Measurements from ENCODE around the gene ARMC9. TPM values are rescaled to one million over a fixed set of nuclear protein-coding genes. Genes with fewer than 3 reads are reported as not detected.

Gene ARMC9
- total and polyA plus RNA-seq, 2 of the 13 experiments (the other 11 are each of a cell fraction or from before 2014, with no cell fraction given), result 9.1 to 12.8 TPM

GRCh38 chr2:231371430-231372054, 173.1 kb downstream of the ARMC9 start:
- H4K20me1 ChIP-seq (ENCODE audit: insufficient read depth, low read length), result no peaks in the 10 kb centered on the region
- H3K79me2 ChIP-seq (ENCODE audit: insufficient read depth, low read length), result no peaks in the 10 kb centered on the region
- H3K27me3 ChIP-seq (ENCODE audit: control insufficient read depth in 1 of 2, insufficient read depth in 2 of 2, low read length in 2 of 2), result no peaks in the 10 kb centered on the region
- TF ChIP-seq HNRNPL (IDR thresholded peaks at IDR 0.05; ENCODE audit: low read depth, low read length), result no peak
- no peak for TF ChIP-seq ZNF296 (CRISPR knock-in tag; conservative IDR thresholded peaks at IDR 0.05)
- ChIA-PET CTCF (ENCODE audit: low intra/inter-chr PET ratio, low total read pairs) (no interaction called here), POLR2A (no interaction called here)
- H3K27ac ChIP-seq (ENCODE audit: extremely low read length, insufficient read depth, low read length), result no peak overlapping the region
- in situ Hi-C loops (cut with HindIII; ENCODE audit: extremely low pct_ligation_motif_present, low pct_unique_long_range_greater_than_20kb), result no loop called here
- ATAC-seq (peak; percentile 11; the same call in 2 of the 3 replicates), DNase-seq (ENCODE audit: low spot score) (no peak), FAIRE-seq (no peak)
- no peak overlapping the region for H3K4me3 ChIP-seq (replicated peaks in 1 of 3; ENCODE audit: insufficient read depth in 1 of 3, low read depth in 2 of 3, low read length in 3 of 3)
- no peaks in the 10 kb centered on the region for H3K36me3 ChIP-seq (replicated peaks in 1 of 2; ENCODE audit: control insufficient read depth in 1 of 2, insufficient read depth in 2 of 2, low read length in 2 of 2)
- 92% methylated on average over 10 of the region's 13 CpGs for WGBS (ENCODE audit: low lambda C conversion rate)
- H3K9ac ChIP-seq (ENCODE audit: insufficient read depth, low read depth, low read length), result no peak overlapping the region
- no peaks in the 10 kb centered on the region for H3K4me1 ChIP-seq (ENCODE audit: insufficient read depth, low read length)
- no peaks in the 10 kb centered on the region for H3K9me3 ChIP-seq (ENCODE audit: low read length)
- intact Hi-C loops (cut with micrococcal nuclease; ENCODE audit: unreplicated experiment), result no loop called here
- no TSS peak for BruUV-seq (replicated peaks)
- H2AFZ ChIP-seq (ENCODE audit: low read length), result no peak overlapping the region
- no peak overlapping the region for H3K4me2 ChIP-seq (ENCODE audit: low read depth, low read length)

DNA sequence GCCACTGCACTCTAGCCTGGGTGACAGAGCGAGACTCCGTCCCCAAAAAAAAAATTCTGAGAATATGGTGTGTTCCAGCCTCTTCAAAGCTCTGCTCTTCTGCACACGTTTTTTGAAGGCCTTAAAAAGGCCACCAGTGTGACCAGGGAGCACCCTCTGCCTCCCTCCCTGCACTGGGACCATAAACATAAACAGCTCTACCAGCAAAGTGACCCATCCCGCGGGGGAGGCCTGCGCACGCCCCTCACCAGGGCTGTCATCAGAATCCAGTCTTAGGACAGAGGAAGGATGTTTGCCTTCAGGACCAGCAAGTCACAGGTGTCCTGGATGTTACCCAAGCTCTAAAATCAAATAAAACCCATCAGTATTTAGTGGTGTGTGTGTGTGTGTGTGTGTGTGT, 173.9 kb downstream of the ARMC9 start:
- 75% methylated on average over 7 of the region's 7 CpGs for WGBS (ENCODE audit: low lambda C conversion rate)

More for the DNA sequence above, 173.9 kb downstream of the ARMC9 start:
- in situ Hi-C loops (cut with HindIII; ENCODE audit: extremely low pct_ligation_motif_present, low pct_unique_long_range_greater_than_20kb) (no loop called here), intact Hi-C loops (cut with micrococcal nuclease; ENCODE audit: unreplicated experiment) (no loop called here)
- Histone ChIP-seq H3K9me3 (ENCODE audit: low read length) (no peaks in the 10 kb centered on the region), H4K20me1 (ENCODE audit: insufficient read depth, low read length) (no peaks in the 10 kb centered on the region), H3K4me3 (replicated peaks in 1 of 3; ENCODE audit: insufficient read depth in 1 of 3, low read depth in 2 of 3, low read length in 3 of 3) (no peak overlapping the region), H3K4me2 (ENCODE audit: low read depth, low read length) (no peak overlapping the region), H3K36me3 (replicated peaks in 1 of 2; ENCODE audit: control insufficient read depth in 1 of 2, insufficient read depth in 2 of 2, low read length in 2 of 2) (no peaks in the 10 kb centered on the region), H2AFZ (ENCODE audit: low read length) (no peak overlapping the region), H3K9ac (ENCODE audit: insufficient read depth, low read depth, low read length) (no peak overlapping the region), H3K27ac (ENCODE audit: extremely low read length, insufficient read depth, low read length) (no peak overlapping the region), H3K4me1 (ENCODE audit: insufficient read depth, low read length) (no peaks in the 10 kb centered on the region), H3K27me3 (ENCODE audit: control insufficient read depth in 1 of 2, insufficient read depth in 2 of 2, low read length in 2 of 2) (no peaks in the 10 kb centered on the region), H3K79me2 (ENCODE audit: insufficient read depth, low read length) (no peaks in the 10 kb centered on the region)
- ChIA-PET CTCF (ENCODE audit: low intra/inter-chr PET ratio, low total read pairs) (no interaction called here), POLR2A (no interaction called here)
- no peak for DNase-seq (ENCODE audit: low spot score)
- BruUV-seq (replicated peaks), result no TSS peak
- no peak for FAIRE-seq
- ATAC-seq, result no peak
- TF ChIP-seq NR2F2 (IDR thresholded peaks at IDR 0.05; ENCODE audit: borderline replicate concordance, low read depth) (no peak), FOSL2 (CRISPR knock-in tag; IDR thresholded peaks at IDR 0.05) (no peak), NR3C1 (CRISPR knock-in tag; IDR thresholded peaks at IDR 0.05) (no peak), NFE2L1 (CRISPR knock-in tag; IDR thresholded peaks at IDR 0.05; ENCODE audit: borderline replicate concordance) (no peak), ISX (CRISPR knock-in tag; conservative IDR thresholded peaks at IDR 0.05) (no peak), DDIT3 (CRISPR knock-in tag; IDR thresholded peaks at IDR 0.05) (no peak), PTBP1 (IDR thresholded peaks at IDR 0.05; ENCODE audit: low read depth, low read length, poor library complexity, severe bottlenecking) (no peak), POLR2AphosphoS2 (IDR thresholded peaks at IDR 0.05; ENCODE audit: low read depth, low read length) (no peak), ZBTB7B (CRISPR knock-in tag; IDR thresholded peaks at IDR 0.05) (no peak), ZNF850 (CRISPR knock-in tag; conservative IDR thresholded peaks at IDR 0.05) (no peak), THYN1 (CRISPR knock-in tag; IDR thresholded peaks at IDR 0.05; ENCODE audit: borderline replicate concordance, low read depth) (no peak)

Measured in HepG2 (cell line).